NCI-H2107 (cell line): ENCODE data around the gene ZC3H8.
"Not testable (repeated sequence)": the region's sequence is repeated elsewhere in the genome, so short reads cannot be mapped to it uniquely, and the experiment has no call there.

Experiments used
- DNase-seq: peaks from one replicate; lab custom pipeline; 2025; lab: John Stamatoyannopoulos, UW

The ZC3H8 gene

DNA sequence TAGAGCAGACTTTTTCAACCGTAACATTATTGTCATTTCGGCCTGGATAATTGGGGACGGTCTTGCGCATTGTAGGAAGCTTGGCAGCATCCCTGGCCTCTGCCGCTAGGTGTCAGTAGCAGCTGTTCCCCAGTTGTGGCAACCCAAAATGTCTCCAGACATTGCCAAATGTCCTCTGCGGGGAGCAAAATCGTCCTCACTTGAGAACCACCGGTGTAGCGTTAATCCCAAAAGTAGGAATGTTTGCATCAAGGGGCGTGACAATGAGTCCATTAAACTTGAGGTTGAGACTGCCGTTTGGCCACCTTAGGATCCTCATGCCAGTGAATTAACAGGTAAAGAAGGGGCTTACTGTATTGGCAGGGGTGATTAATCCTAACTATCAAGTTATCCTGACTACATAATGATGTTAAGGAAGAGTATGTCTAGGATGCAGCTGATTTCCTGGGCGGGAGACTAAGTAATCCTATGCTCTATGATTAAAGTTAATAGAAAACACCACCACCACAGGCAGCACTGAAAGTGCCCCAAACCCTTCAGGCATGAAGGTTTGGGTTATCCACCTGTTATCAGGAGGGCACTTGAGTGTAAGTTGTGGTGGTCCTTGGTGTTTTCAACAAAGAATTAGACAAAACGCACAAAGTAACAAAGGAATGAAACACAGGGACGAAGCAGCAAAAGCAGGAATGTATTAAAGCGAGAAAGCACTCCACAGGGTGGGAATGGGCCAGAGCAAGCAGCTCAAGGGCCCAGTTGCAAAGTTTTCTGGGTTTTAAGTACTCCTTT, 4.9 kb upstream of the ZC3H8 start:
- DNase-seq = peak; percentile 46

DNA sequence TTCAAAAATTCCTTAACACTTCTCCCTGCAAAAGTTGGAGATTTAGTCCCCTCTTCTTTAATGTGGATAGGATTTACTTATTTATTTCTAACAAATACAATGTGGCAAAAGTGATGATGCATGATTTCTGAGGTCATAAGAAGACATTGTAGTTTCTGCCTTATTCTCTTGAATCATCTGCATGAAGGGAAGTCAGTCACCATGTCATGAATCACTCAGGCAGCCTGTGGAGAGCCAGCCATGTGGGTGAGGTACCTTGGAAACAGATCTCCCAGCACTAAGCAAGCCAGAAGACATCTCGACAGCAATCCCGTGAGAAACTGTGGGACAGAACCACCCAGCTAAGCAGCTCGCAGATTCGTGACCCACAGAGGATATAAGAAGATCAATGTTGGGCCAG, 2.7 kb upstream of the ZC3H8 start:
- DNase-seq = no peak

DNA sequence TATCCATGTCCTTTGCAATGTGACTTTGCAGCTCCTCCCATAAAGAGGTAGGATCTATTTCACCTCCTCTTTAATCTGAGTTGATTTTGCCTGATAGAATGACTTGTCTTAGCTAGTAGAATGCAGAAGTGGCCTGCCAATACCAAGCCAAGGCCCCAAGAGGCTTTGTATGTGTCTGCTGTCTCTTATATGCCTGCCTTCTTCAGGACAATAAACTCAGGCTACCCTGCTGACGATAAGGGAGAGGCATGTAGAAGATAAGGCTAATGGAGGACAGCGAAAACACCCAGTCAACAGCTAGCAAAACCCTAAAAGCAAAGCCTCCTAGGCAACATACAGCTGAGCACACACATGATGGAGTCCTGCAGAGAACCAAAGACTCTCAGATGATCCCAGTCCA, 1.8 kb upstream of the ZC3H8 start:
- no peak for DNase-seq

DNA sequence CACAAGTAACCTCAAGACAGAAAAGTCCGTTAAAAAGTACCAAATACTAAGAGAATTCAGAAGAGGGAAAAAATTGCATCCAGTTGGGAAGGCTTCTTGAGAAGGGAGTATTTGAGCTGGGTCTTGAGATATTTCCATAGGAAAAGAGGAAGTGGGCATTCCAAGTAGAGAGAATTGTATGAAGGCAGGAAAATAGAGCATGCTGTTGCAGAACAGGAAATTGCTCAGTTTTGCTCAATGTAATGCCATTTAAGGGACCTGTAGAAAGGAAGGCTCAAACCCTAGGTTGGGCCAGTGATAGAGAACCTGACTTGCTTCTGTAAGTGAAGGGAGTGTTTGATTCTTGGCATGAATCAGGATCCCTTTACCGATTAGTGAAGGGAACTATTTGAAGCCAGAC, 1.0 kb upstream of the ZC3H8 start:
- no peak for DNase-seq

DNA sequence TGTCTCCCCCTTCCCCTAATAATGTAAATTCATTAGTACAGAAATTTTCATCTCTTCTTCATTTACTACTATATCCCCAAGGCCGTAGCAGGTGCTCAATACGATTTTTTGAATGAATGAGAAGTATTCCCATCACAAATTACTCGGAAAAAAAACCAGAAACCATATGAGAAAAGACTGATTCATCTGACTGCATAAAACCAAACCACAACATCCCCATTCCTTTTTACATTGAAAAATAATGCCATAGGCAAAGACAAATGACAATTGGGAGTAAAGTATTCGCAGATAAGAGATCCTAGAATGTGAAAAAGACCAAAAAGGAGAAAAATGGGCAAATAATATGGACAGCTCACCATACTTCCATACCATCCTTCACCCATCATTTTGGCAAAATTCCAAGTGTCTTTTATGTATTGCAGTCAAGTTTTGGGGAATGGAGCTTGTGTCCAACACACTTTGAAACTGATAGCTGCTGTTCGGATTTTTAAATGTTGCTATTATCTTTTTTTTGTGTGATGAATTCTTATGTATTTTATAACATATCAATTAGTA, 1.5 kb downstream of the ZC3H8 start:
- DNase-seq = no peak

DNA sequence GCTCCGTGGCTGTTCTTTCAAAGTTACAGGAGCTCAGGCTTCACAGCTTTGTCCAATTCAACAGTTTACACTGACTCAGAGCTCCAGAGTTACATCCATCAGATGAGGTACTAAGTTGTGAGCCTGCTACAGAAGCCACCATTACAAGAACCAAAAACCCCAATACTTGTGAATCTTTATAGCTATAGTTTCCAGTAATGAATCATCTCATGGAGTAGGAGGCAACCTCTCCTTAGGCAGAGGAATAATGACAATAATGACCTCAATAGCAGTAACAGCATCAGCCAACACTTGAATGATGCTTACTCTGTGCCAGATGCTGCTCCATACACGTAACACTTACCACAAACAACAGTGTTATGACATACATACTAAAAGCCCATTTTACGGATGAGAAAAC, 3.6 kb downstream of the ZC3H8 start:
- no peak for DNase-seq

DNA sequence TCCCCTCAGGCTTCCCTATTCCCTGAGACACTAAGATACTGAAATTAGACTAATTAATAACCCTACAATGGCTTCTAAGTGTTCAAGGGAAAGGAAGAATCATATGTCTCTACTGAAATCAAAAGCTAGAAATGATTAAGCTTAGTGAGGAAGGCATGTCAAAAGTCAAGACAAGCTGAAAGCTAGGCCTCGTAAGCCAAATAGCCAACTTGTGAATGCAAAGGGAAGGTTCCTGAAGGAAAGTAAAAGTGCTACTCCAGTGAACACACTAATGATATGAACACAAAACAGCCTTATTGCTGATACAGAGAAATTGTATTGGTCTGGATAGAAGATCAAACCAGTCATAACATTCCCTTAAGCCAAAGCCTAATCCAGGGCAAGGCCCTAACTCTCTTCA, 10.0 kb downstream of the ZC3H8 start:
- DNase-seq = no peak

DNA sequence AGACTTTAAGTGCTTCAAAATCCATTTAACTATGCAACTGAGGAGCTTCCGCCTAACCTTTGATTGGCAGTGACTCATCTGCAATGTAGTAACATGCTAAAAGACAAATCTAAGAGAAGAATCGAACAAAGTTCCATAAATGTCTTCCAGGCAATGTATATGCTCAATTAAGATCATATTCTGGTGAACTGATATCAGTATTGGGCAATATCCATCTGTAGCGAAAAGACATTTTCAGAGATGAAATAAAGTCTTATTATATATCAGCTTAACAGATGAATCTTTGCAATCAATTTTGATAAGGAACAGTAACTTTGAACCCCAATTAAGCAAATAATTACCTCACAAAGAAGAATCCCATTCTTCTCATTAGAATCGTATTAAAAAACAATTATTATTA, 11.6 kb downstream of the ZC3H8 start:
- no peak for DNase-seq

DNA sequence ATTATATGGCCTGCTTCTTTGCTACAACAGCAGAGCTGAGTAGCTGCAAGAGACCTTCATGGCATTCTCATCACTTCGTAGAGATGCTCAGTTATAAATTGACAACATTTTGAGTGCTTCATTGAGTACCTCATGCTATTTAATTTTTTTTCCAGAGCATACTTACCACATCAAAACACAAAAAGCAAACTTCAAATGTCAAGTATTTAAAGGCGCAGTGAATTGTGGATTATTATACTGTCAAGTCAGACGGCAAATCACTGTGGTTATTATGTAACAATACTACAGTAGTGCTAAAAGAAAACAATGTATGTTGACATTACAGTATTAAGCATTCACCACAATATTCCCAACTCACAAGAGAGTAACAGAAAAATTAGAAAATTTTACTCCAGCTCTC, 12.5 kb downstream of the ZC3H8 start:
- DNase-seq = peak; percentile 3

DNA sequence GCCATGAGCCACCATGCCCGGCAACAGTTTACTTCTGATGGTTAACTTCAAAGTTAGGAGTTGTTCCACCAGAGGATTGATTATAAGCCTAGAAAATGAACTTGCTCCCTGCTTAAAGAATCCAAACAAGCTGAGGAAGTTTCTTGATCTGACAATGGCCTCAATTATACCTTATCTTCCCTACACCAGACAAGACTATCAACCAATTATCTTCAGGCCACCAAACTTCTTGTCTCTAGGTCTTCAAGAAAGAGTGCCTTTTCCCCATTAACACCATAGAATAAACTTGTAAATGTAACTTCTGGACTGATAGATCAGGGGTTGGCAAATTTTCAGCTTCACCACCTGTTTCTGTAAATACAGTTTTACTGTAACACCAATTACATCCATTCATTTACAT, 15.0 kb downstream of the ZC3H8 start:
- no peak for DNase-seq

DNA sequence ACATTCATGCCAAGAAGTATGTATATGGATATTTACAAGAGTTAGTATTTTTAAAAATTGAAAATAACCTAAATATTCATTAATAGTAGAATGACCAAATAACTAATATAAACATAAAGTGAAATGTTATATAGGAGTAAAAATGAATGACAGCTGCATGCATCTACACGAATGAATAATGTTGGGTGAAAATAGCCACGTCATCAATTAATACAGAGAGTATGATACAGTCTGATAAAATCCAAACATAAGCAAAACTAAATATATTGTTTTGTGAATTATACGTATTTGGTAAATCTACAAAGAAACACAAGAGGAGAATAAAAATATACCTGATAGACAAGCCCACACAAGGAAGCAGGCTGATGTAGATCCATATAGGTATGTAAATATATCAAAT, 24.5 kb downstream of the ZC3H8 start:
- no peak for DNase-seq

DNA sequence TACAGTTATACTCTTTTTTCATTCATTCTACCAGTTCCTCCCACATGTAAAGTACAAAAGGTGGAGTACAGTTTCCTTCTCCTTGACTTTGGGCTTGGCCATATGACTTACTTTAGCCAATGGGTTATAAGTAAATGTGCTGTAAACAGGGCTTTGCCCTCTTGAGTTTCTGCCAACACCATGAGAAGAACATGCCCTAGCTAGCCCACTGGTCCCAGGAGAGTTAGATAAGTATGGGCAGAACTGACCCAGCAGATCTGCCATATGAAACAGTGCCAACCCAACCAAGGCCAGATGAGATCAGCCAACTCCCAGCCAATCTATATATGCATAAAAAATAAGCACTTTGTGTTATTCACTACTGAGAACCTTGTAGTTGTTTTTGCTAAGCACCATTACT, 25.5 kb downstream of the ZC3H8 start:
- DNase-seq = no peak

DNA sequence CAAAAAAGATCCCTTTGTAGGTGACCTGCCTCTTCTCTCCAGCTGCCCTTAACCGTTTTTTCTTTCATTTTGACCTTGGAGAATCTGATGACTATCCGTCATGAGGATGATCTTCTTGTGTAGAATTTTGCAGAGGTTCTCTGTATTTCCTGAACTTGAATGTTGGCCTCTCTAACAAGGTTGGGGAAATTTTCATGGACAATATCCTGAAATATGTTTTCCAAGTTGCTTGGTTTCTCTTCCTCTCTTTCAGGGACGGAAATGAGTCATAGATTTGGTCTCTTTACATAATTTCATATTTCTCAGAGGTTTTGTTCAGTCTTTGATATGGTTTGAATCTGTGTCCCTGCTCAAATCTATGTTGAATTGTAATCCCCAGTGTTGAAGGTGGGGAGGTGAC, 34.0 kb downstream of the ZC3H8 start:
- no peak for DNase-seq

DNA sequence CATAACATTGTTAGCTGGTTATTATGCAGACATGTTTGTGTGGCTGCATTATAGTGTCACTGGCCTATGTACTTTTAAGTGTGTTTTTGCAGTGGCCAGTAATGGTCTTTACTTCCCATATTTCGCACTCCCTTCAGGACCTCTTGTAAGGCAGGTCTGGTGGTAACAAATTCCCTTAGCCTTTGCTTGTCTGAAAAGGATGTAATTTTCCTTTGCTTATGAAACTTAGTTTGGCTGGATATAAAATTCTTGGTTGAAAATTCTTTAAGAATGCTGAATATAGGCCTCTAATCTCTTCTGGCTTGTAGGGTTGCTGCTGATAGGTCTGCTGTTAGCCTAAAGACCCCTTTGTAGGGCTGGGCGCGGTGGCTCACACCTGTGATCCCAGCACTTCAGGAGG, 34.7 kb downstream of the ZC3H8 start:
- DNase-seq = no peak

DNA sequence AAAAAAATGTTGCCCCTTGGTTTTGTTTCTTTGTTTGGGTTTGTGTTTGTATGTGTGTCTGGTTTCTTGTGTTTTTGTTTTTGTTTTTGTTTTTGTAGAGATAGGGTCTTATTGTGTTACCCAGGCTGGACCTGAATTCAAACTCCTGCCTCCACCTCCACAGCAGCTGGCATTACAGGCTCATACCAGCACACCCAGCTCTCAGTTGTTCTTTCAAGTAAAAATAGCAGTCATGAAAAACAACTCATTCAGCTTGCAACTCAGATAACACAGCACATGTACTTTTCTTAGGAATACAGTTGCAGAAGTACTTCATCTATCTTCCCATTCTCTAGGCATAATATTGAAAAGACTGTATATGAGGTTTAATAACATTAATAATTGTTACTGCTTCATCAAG, 37.0 kb downstream of the ZC3H8 start:
- DNase-seq = no peak

DNA sequence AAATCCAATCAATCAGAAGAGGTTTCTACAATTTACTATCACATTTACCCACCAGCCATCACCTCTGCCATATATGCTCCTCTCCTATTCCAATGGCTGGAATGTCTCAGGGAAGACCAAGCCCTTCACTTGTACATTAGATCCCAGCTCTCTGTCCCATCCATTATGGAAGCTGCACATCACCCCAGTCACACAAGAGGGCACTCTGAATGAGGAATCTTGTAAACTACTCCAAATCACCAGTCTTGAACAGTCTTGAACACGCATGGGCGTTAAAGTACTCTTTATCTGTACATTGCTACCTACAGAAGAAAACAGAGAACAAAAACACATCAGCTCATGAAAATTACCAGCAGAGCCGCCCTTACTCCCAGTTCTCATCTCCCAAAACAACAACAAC, 38.7 kb downstream of the ZC3H8 start:
- no peak for DNase-seq

DNA sequence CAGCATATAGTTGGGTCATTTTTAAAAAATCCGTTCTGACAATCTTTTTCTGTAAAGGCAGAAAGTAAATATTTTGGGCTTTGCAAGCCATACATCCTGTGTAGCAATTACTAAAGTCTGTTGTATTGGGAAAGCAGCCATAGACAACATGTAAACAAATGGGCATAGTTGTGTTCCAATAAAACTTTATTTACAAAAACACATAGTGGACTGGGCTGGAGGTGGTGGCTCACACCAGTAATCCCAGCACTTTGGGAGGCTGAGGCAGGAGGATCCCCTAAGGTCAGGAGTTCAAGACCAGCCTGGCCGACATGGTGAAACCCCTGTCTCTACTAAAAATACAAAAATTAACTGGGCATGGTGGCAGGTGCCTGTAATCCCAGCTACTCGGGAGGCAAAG, 46.9 kb downstream of the ZC3H8 start:
- not testable (repeated sequence) for DNase-seq

DNA sequence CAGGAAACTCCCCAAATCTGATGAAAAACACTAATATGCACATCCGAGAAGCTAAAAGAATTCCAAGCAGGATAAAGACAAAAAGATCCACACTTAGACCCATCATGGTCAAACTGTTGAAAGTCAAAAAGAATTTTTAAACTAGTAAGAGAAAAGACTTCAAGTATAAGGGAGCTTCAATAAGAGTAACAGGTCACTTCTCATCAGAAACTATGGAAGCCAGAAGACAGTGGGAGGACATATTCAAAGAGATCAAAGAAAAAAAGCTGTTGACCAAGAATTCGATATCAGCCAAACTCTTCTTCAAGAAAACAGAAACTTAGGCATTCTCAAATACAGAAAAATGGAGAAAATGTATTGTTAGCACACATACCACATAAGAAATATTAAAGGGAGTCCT, 50.4 kb downstream of the ZC3H8 start:
- DNase-seq = no peak

DNA sequence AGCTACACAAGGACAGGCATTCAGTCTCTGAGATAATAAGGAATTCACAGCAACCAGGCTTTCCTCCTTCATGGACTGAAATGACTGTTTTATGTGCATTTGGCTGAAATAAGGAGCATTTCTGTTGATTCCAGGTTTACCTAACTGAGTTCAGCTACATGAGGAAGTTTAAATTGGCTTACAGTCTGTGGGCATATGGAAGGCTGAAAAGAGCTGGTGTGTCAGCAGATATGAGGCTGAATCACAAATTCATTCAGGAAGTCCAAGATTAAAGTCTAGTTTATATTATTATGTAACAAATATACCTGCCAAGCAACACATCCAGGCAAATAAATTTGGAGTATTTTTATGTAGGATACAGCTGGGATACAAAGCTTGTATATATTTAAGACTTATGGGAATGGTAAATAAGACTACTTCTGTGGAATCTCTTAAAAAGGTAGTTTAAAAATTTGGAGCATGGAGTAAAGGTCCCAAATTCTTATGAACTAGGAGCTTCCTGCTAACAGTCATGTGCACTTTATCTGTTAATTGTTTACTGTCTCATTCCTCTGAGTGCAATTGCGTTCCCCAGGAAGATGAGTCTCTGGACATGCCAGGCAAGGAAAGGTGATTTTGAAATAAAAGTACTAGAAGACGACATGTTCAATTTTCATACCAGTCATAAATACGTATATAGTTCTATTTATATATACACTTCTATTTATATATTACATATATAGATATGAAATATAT, 53.0 kb downstream of the ZC3H8 start:
- no peak for DNase-seq

DNA sequence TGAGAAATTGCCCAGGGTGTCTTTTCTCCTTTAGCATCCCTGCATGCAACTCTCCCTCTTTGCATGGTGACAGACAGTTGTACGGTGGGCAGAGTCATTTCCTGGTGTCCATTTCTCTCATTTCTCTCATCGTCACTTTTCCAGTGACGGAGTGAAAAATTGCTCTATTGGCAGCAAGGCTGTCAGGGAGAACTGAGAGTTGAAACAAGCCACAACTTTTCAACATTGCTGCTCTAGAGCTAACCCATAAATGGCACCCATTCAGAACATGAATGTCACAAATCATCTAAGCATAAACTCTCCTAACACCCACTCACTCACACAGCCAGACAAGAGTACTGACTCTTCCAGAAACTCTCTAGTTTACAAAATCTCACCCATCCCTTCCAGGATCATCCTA, 55.7 kb downstream of the ZC3H8 start:
- DNase-seq = no peak

DNA sequence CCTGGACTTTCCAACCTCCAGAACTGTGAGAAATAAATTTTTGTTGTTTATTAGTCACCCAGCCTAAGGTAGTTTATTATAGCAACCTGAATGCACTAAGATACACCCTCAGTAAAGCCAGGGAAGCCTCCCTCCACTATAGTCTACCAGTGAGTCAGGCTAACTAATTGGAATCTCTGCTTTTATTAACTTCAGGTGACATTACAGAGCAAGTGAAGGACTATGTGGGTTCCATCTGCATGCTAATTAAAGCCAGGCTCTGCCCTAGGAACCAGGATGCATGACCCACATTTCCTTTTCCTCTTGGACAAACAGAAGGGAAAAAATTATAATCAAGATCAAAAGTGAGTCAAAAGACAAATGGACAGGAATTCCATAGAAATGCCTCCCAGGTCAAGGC, 56.1 kb downstream of the ZC3H8 start:
- no peak for DNase-seq

DNA sequence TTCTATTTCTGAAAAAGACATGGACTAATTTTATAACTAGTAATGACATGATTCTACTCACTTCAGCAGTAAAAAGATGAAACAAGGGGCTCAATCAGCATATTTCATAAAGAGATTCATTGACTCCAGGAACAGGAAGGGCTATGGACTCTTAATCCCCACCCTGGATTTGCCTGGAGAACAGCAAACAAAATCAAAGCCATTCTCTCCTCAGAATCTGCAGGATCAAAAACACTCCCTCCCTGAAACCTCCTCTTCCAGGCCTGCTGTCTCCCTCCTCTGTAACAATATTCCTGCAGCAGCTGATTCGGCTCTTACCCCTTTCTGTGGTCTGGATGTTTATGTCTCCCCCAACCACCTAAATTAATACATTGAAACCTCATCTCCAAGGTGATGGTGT, 57.0 kb downstream of the ZC3H8 start:
- no peak for DNase-seq

DNA sequence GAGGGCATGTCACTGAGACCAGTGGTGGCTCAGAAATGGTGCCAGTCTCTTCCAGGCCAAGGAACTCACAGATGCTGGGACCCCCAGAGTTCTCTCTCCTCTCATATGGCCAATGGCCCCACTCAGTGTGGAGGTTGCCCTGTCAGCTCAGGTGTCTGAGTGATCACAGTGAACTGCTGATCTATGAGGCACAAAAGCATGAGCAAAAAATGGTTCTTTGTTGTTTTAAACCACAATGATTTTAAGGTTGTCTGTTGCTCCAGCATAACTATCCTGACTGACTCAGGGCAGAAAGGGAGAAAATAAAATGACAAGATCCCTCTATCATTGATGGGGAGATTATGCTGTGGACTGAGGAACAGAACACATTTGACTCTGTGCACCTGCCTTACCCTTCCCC, 58.9 kb downstream of the ZC3H8 start:
- DNase-seq = no peak
